H1 (cell line): Measurements from ENCODE around the gene PIBF1.

Source experiments
- ASH2L ChIP-seq: fragments of 200-600, 300-600 bp; sonication (generic); IDR thresholded peaks from one replicate; pipeline ENCODE4 v1.7.1; 2017; ENCODE audit warnings: low read length
- BCL11A ChIP-seq, 2 experiments: IDR thresholded peaks; one replicate each; pipeline ENCODE4 v1.6.1; 2011; ENCODE audit warnings: low read depth in 2 of 2, low read length in 2 of 2, mild to moderate bottlenecking in 2 of 2
- BRCA1 ChIP-seq: IDR thresholded peaks from 2 replicates; pipeline ENCODE4 v1.6.1; 2012; ENCODE audit warnings: low read depth, low read length, improper control_type of control experiment
- HDAC2 ChIP-seq, 2 experiments: fragments of 300-600 bp in 1 of 2; sonication (generic) in 1 of 2; IDR thresholded peaks; 2 replicates each; pipeline ENCODE4 v1.6.1; 2011 to 2012; ENCODE audit warnings: low read depth in 2 of 2, low read length in 2 of 2, mild to moderate bottlenecking in 2 of 2, moderate library complexity in 2 of 2, borderline replicate concordance in 1 of 2, inconsistent platforms in 1 of 2
- POLR2A ChIP-seq, 2 experiments: IDR thresholded peaks; 1 replicate in 1 of 2; 2 replicates in 1 of 2; pipeline ENCODE4 v1.6.1; 2011; ENCODE audit warnings: low read depth in 2 of 2, low read length in 2 of 2, mild to moderate bottlenecking in 2 of 2; ENCODE audit errors: control extremely low read depth in 1 of 2
- POLR2AphosphoS5 ChIP-seq: IDR thresholded peaks from 2 replicates; pipeline ENCODE4 v1.6.1; 2011; ENCODE audit warnings: low read depth, low read length
- RFX5 ChIP-seq: IDR thresholded peaks from 2 replicates; pipeline ENCODE4 v1.6.1; 2011; ENCODE audit warnings: low read depth, low read length, improper control_type of control experiment, borderline replicate concordance
- SIN3A ChIP-seq, 2 experiments: IDR thresholded peaks in 1 of 2; conservative IDR thresholded peaks in 1 of 2; 2 replicates each; pipeline ENCODE4 v1.6.1; 2011 to 2012; ENCODE audit warnings: low read length in 2 of 2, improper control_type of control experiment in 1 of 2, low read depth in 1 of 2, mild to moderate bottlenecking in 1 of 2
- TCF12 ChIP-seq: IDR thresholded peaks from 2 replicates; pipeline ENCODE4 v1.6.1; 2011; ENCODE audit warnings: low read depth, mild to moderate bottlenecking, low read length
- TF ChIP-seq, protein P1 (sequence below), 3 experiments: IDR thresholded peaks; 1 replicate in 2 of 3; 2 replicates in 1 of 3; pipeline versions ENCODE4 v1.5.1 to v1.6.1; 2011; ENCODE audit warnings: low read length in 3 of 3, mild to moderate bottlenecking in 3 of 3, inconsistent platforms in 2 of 3, low read depth in 1 of 3, moderate library complexity in 1 of 3; ENCODE audit not compliant: insufficient read depth in 1 of 3; ENCODE audit errors: control extremely low read depth in 1 of 3
- TF ChIP-seq, protein P2 (sequence below): IDR thresholded peaks from 2 replicates; pipeline ENCODE4 v1.6.1; 2012; ENCODE audit warnings: inconsistent platforms

GRCh38 chr13:72774019-72774418 lies 7.9 kb upstream of the PIBF1 start:
- no peak for TF ChIP-seq POLR2A (IDR thresholded peaks at IDR 0.05; ENCODE audit: control extremely low read depth in 1 of 2, low read depth in 2 of 2, low read length in 2 of 2)
- no peak for TF ChIP-seq BRCA1
- no peak for TF ChIP-seq POLR2AphosphoS5
- TF ChIP-seq SIN3A (conservative IDR thresholded peaks at IDR 0.05 in 1 of 2, IDR thresholded peaks at IDR 0.05 in 1 of 2; ENCODE audit: low read depth in 1 of 2, low read length in 2 of 2) = no peak
- TF ChIP-seq RFX5 = no peak
- TF ChIP-seq, protein P1, sequence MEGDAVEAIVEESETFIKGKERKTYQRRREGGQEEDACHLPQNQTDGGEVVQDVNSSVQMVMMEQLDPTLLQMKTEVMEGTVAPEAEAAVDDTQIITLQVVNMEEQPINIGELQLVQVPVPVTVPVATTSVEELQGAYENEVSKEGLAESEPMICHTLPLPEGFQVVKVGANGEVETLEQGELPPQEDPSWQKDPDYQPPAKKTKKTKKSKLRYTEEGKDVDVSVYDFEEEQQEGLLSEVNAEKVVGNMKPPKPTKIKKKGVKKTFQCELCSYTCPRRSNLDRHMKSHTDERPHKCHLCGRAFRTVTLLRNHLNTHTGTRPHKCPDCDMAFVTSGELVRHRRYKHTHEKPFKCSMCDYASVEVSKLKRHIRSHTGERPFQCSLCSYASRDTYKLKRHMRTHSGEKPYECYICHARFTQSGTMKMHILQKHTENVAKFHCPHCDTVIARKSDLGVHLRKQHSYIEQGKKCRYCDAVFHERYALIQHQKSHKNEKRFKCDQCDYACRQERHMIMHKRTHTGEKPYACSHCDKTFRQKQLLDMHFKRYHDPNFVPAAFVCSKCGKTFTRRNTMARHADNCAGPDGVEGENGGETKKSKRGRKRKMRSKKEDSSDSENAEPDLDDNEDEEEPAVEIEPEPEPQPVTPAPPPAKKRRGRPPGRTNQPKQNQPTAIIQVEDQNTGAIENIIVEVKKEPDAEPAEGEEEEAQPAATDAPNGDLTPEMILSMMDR (IDR thresholded peaks at IDR 0.05; ENCODE audit: control extremely low read depth in 1 of 3, insufficient read depth in 1 of 3, low read depth in 1 of 3, low read length in 3 of 3) = no peak
- no peak for TF ChIP-seq BCL11A (IDR thresholded peaks at IDR 0.05; ENCODE audit: low read depth in 2 of 2, low read length in 2 of 2)
- TF ChIP-seq, protein P2, sequence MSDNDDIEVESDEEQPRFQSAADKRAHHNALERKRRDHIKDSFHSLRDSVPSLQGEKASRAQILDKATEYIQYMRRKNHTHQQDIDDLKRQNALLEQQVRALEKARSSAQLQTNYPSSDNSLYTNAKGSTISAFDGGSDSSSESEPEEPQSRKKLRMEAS = no peak
- TF ChIP-seq TCF12 = no peak
- no peak for TF ChIP-seq ASH2L
- TF ChIP-seq HDAC2 (IDR thresholded peaks at IDR 0.05; ENCODE audit: borderline replicate concordance in 1 of 2, low read depth in 2 of 2, low read length in 2 of 2) = no peak
